WI38 (cell line): ENCODE results near the gene PRR18.

Source experiments
- H3K4me3 ChIP-seq: 2 replicates; pipeline ENCODE4 v1.5.1; 2011; ENCODE audit warnings: low read depth, mild to moderate bottlenecking, control low read depth, low read length
- CTCF ChIP-seq: IDR thresholded peaks from 2 replicates; pipeline ENCODE4 v1.5.1; 2012; ENCODE audit warnings: low read depth, mild to moderate bottlenecking, control low read depth, low read length

PRR18 gene

GRCh38 chr6:166277892-166278578 is 30.2 kb downstream of the PRR18 start:
- H3K4me3 ChIP-seq = no peak overlapping the region
- TF ChIP-seq CTCF = no peak

- H3K4me3 ChIP-seq = no peak overlapping the region
- TF ChIP-seq CTCF = no peak
These were observed 31.2 kb downstream of the PRR18 start for GRCh38 chr6:166277018-166277417.

GRCh38 chr6:166275714-166276166 is 32.5 kb downstream of the PRR18 start:
- no peak overlapping the region for H3K4me3 ChIP-seq
- TF ChIP-seq CTCF = peak; percentile 99

- no peak for TF ChIP-seq CTCF
- no peak overlapping the region for H3K4me3 ChIP-seq
These were observed 33.3 kb downstream of the PRR18 start for GRCh38 chr6:166274739-166275370.

DNA sequence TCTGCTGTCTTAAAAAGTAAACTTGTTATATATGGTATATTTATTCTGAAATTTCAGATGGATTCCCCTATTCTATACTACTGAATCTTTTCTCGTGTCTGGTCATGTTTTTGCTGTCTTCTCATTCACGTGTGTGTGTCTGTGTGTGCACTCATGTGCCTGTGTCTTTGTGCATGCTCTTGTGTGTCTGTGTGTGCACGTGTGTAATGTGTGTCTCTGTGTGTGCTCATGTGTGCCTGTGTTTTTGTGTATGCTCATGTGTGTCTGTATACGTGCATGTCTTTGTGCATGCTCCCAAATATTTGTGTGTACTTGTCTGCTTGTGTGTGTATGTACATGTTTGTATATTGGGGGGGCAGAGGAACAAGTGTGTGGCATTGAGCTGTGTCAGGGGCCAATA is 34.0 kb downstream of the PRR18 start:
- no peak for TF ChIP-seq CTCF
- no peak overlapping the region for H3K4me3 ChIP-seq

DNA sequence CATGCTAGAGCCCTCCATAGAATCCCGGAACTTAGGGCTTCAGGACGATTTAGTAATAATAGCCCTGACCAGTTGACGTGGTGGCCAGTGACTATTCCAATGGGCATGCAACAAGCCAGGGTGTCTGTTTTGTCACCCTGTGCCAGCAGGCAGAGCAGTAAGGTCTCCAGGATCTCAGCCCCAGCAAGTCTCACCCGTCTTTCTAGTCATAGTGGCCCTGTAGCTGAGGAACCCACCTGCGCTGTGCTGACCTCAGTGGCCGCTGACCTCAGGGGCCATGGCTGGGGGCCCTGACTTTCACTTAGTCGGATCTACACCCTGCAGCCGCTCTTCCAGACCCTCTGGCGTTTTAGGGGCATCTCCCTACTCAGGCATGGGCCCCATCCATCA is 36.8 kb downstream of the PRR18 start:
- no peak overlapping the region for H3K4me3 ChIP-seq
- no peak for TF ChIP-seq CTCF

DNA sequence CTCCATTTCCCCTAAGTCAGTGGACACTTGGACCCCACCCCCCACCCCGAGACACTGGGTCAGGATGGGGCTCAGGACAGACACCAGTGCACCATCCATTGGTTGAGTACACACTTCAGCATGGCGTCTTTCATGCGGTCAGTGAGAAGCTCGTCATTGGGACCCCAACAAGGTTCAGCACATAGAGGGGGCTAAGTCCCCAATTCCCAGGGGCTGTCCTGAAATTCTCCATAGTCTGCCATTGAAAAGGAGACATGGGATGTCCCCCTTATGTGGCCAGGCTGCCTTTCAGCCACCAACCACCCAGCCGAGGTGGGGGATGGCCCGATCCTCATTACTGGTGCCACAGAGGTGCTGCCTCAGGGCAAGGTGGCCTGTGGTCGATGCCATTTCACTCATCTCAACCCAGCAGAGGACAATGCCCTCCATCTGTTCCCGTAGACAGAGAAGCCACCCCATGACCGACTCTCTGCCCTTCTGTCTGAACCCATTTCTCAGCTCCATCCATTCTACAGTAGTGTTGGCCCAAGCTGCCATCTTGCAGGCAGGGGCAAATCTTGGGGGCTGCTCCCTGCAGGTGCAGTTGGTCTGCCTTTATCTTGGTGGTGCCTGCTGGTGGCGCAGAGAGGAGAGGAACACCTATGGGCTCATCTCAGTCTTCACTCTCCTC is 37.4 kb downstream of the PRR18 start:
- TF ChIP-seq CTCF = no peak
- no peak overlapping the region for H3K4me3 ChIP-seq
